ENCODE measurements around the gene ARV1.
"Not testable (repeated sequence)": the region's sequence is repeated elsewhere in the genome, so short reads cannot be mapped to it uniquely, and the experiment has no call there.

Gene ARV1

GRCh38 chr1:230976825-230977747, 1.8 kb upstream of the ARV1 start:
- peak; percentile 31 to 49 for DNase-seq

GRCh38 chr1:230977761-230978490, 968 bp upstream of the ARV1 start:
- DNase-seq, result peak in 1 of 2 experiments; percentile 8

GRCh38 chr1:230979389-230979716, 459 bp downstream of the ARV1 start:
- DNase-seq, result no peak

- DNase-seq, result no peak
These were observed 1.1 kb downstream of the ARV1 start for GRCh38 chr1:230979952-230980351.

- no peak for DNase-seq
These were observed 3.8 kb downstream of the ARV1 start for GRCh38 chr1:230982696-230983095.

GRCh38 chr1:230983811-230984210, 4.9 kb downstream of the ARV1 start:
- no peak for DNase-seq

- DNase-seq, result not testable (repeated sequence)
These were observed 6.0 kb downstream of the ARV1 start for GRCh38 chr1:230984622-230985515.

GRCh38 chr1:230985711-230986110, 6.8 kb downstream of the ARV1 start:
- no peak for DNase-seq

GRCh38 chr1:230986976-230987375, 8.1 kb downstream of the ARV1 start:
- DNase-seq, result no peak

GRCh38 chr1:230987448-230987847, 8.6 kb downstream of the ARV1 start:
- no peak for DNase-seq

- no peak for DNase-seq
These were observed 13.3 kb downstream of the ARV1 start for GRCh38 chr1:230992100-230992774.

GRCh38 chr1:230994860-230995259, 16.0 kb downstream of the ARV1 start:
- no peak for DNase-seq

GRCh38 chr1:231000201-231000600, 21.3 kb downstream of the ARV1 start:
- DNase-seq, result no peak

- DNase-seq, result no peak
These were observed 21.7 kb downstream of the ARV1 start for GRCh38 chr1:231000639-231001038.

GRCh38 chr1:231001892-231002291, 23.0 kb downstream of the ARV1 start:
- no peak for DNase-seq

GRCh38 chr1:231007535-231007934, 28.6 kb downstream of the ARV1 start:
- not testable (repeated sequence) for DNase-seq

GRCh38 chr1:231011360-231011759, 32.5 kb downstream of the ARV1 start:
- no peak for DNase-seq

- DNase-seq, result no peak
These were observed 33.1 kb downstream of the ARV1 start for GRCh38 chr1:231011963-231012362.

- DNase-seq, result no peak
These were observed 34.6 kb downstream of the ARV1 start for GRCh38 chr1:231013391-231014015.

GRCh38 chr1:231016234-231016633, 37.3 kb downstream of the ARV1 start:
- DNase-seq, result no peak

- no peak for DNase-seq
These were observed 38.1 kb downstream of the ARV1 start for GRCh38 chr1:231016966-231017365.

GRCh38 chr1:231019711-231020110, 40.8 kb downstream of the ARV1 start:
- DNase-seq, result no peak

All from AML-193 (cell line).